Activated CD4-positive, CD25-positive, alpha-beta regulatory T cell treated with anti-CD3 and anti-CD28 coated beads, Interleukin-2, amount 50 U/mL, for 16 hours (primary cell): ENCODE data around the gene SMPD4.
"Not testable (repeated sequence)": the region's sequence is repeated elsewhere in the genome, so short reads cannot be mapped to it uniquely, and the experiment has no call there.

Experiments used
- DNase-seq: peaks from one replicate; pipeline ENCODE4 v3.0.0-alpha.2; 2020; ENCODE audit warnings: low read depth, low spot score

The SMPD4 gene, protein sequence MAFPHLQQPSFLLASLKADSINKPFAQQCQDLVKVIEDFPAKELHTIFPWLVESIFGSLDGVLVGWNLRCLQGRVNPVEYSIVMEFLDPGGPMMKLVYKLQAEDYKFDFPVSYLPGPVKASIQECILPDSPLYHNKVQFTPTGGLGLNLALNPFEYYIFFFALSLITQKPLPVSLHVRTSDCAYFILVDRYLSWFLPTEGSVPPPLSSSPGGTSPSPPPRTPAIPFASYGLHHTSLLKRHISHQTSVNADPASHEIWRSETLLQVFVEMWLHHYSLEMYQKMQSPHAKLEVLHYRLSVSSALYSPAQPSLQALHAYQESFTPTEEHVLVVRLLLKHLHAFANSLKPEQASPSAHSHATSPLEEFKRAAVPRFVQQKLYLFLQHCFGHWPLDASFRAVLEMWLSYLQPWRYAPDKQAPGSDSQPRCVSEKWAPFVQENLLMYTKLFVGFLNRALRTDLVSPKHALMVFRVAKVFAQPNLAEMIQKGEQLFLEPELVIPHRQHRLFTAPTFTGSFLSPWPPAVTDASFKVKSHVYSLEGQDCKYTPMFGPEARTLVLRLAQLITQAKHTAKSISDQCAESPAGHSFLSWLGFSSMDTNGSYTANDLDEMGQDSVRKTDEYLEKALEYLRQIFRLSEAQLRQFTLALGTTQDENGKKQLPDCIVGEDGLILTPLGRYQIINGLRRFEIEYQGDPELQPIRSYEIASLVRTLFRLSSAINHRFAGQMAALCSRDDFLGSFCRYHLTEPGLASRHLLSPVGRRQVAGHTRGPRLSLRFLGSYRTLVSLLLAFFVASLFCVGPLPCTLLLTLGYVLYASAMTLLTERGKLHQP

DNA sequence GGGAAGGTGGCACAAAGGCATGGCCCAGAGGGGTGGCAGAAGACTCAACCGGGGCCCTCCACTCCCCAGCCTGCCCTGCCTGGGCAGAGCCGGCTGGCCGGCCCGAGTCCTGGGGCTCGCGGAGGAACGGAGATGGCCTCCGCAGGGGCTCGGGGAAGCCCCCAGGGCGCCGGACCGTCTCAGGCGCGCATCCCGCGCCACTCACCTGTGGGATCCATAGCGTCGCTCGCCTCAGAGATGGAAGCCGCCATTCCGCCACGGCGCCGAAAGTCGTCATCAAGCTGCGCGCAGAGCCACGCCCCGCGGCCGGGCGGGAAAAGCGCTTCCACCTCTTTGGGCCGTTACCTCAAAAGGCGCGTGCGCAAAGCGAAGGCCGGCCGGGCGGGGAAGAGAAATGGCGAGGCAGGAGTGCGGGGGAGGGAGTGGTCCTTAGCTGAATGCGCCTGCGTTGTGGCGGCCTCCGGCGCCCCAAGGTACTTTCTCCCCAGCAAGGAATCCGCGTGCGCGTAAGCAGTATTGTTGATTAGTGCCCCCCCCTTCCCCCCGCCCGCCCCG, at the start of gene SMPD4:
Gene SMPD4 (minus strand): TSS at position 278 of the 555 bp plus-strand sequence. CDS start 5,010 bp downstream, outside the sequence.
- DNase-seq, result peak; percentile 97

DNA sequence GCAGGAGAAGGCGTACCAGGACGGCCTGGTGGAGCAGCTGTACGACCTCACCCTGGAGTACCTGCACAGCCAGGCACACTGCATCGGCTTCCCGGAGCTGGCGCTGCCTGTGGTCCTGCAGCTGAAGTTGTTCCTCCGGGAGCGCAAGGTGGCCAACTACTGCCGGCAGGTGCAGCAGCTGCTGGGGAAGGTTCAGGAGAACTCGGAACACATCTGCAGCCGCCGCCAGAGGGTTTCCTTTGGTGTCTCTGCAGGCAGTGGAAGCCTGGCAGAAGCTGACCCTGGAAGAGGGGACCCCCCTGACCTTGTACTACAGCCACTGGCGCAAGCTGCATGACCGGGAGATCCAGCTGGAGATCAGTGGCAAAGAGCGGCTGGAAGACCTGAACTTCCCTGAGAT, 49.5 kb upstream of the SMPD4 start:
- DNase-seq, result not testable (repeated sequence)

DNA sequence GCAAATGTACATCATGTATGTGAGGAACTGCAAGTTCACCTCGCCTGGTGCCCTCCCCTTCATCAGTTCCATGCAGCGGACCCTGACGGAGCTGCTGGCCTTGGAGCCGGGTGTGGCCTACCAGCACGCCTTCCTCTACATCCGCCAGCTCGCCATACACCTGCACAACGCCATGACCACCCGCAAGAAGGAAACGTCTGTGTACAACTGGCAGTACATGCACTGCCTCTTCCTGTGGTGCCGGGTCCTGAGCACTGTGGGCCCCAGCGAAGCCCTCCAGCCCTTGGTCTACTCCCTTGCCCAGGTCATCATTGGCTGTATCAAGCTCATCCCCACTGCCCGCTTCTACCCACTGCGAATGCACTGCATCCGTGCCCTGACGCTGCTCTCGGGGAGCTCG, 49.0 kb upstream of the SMPD4 start:
- not testable (repeated sequence) for DNase-seq

DNA sequence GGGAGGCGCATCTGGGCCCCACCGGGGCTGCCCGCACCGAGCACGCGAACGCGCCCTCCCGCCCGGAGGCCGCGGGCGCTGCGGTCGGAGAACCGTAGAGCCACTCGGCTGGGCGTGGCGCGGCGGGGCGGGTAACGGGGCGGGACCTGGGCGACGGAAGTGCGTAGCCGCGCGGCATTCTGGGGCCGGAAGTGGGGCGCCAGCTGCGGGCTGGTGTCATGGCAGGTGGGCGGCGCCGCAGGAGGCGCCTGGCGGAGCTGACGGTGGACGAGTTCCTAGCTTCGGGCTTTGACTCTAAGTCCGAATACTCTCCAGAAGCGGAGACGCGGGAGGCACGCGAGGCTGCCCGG, 47.7 kb upstream of the SMPD4 start:
- not testable (repeated sequence) for DNase-seq

DNA sequence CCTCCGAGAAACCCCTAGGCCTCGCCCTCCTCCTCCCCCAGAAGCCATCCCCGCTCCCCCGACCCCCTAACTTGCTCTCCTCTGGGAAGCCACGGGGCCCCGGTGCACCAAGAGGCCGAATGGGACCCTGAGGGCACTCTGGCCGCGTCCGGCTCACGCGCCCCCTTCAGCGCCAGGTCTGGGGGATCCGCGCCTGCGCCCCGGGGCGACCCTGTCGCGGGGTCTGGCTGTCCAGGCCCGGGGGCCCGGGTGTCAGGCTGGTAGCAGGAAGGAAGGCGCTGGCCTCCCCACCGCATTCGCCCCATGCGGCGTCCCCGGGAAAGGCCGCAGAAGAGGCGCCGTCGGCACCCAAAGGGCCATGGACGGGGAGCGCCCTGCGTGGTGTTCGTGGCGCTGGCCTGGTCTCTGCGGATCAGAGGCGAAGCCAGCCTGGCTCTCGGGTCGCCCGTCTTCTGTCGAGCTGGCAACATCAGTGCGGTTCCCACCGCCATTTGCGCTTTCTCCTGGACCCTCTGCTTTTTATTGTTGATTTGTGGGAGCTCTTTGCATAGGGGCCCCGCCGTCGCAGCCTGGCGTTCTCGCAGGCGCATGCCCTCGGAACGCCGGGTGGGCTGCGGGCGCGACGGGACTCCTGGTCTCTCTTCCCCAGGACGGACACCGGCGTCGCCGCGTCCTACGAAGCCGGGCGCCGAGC, 47.2 kb upstream of the SMPD4 start:
- DNase-seq, result not testable (repeated sequence)

DNA sequence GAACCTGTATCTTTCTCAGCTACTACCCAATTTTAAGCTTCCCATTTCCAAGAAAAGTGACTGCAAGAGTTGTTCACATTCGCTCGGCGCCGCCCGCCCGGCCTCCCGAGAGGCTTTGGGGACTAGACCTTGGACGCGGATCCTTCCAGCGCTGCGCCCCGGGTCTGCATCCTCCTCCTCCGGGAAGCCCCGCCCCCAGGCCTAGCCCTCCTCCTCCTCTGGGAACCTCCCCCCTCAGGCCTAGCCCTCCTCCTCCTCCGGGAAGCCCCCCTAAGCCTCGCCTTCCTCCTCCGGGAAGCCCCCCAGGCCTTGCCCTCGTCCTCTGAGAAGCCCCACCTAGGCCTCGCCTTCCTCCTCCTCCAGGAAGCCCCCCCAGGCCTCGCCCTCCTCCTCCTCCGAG, 46.6 kb upstream of the SMPD4 start:
- not testable (repeated sequence) for DNase-seq

DNA sequence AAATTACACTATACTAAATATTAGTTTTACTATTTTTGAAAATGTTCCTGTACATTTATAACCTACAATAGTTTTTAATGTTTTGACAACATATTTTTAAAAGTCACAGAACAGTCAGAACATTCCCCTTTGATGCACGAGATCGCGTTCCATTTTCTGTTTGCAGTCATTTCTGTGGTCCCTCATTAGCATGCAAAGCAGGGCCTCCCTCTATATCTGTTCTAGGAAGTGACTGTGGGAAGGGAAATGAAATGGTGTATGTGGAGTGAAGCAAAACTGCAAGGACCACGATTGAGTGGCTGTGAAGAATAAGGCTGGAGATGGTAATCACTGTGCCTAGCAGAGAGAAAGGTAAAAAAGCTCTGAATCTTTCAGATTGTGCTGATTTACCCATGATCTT, 41.1 kb upstream of the SMPD4 start:
- not testable (repeated sequence) for DNase-seq

DNA sequence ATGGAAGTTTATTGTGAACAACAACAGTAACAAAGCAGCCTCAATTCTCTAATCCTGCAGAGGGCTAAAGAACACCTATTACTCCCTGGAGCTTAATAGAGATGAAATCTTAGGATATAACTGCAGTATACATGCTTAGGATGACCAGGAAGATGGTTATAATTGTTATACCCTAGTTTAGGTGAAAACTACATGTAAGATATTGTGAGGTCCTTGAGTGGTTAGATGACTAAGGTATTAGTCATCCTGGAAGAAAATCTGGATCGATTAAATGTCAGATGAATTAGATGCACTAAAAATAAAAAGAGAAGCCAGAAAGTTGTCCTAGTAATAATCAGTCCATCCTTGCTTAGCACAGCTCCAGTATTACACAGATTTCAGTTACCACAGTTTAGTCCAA, 39.1 kb upstream of the SMPD4 start:
- not testable (repeated sequence) for DNase-seq

DNA sequence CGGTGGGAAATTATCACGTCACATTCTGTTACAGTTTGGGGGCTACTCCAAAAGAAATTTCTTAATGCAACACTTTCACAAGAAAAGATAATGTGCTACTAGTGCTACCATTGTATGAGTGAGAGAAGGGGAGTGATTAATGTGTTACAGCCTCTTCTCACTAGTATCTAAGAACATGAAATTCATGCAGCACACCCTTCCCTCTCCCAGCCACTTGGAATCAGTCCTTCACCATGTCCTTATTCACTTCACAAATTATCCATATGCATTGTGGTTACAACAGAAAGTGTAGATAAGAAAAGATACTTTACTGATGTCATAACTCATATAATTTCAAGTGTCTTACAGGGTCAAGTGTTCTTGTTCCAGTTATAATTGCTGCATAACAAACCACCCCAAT, 37.7 kb upstream of the SMPD4 start:
- not testable (repeated sequence) for DNase-seq

DNA sequence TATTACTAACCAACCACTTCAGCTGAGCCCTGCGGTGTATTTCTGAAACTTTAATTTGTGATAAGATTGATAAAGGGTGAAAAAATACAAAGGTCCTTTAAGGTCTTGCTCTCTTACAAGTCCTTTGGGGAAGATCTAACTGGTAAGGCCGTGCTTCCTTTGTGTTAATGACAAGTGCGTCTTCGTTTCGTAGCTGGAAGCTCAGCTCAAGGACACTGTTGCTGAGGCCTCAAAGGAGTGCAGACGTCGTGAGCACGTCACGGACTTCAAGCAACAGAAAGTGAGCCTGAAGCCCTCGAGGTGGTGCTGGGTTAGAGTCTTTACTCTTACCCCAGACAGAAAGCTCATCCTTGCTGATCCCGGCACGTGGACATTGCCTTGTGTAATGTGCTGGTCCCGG, 25.6 kb upstream of the SMPD4 start:
- not testable (repeated sequence) for DNase-seq

DNA sequence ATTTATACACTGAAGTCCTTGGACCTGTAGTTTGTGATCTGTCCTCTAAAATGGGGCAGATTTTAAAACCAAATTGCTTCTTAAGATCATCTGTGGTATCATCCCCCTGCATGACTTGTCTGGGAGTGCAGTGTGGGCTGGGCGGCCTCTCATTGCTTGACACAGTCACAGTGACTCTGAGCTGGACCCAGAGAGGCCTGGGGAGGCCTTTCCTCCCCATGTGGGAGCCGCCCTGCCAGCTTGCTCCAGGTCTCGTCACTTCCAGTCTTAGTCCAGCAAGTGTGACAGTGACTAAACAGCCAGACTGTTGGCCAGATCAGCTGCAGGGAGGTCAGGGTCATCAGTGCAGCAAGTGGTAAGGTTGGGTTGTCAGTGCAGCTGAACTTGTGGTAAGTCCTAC, 21.7 kb upstream of the SMPD4 start:
- not testable (repeated sequence) for DNase-seq

DNA sequence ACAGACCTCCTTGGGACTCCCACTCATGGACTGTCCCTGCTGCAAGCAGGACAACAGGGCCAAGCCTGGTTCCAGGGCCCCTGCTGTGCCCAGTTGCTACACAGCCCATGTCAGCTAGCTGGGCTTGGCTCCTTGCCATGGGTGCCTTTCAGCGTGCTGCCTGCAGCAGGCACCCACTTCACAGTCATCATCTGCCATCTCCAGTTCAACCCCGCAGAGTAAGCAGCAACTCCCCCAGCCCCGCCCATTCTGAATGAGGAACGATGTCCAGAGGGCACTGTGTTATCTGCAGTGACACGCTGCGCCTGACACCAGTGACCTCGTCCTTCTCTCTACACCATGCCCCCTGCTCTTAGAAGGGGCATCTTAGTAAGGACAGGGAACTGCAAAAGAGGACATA, 21.1 kb upstream of the SMPD4 start:
- DNase-seq, result not testable (repeated sequence)

DNA sequence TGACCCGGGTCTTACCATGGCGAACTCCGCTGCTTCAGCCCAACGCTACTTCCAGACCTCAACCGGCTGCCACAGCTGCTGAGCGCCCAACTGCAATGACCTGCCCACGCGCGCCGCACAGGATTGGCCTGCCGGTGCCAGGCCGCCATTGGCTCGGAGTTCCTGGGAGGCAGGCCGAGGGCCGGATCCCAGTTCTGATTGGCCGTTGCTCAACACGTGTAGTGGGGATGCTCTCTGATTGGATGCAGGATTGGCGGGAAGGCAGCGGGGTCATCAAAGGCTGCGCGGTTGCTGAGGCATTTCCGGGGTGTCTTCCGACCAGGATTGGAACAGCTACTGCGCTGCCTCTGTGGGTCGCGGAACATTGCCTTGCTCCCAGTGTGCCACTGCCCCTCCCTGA, 16.9 kb upstream of the SMPD4 start, which contains the start of gene TUBA3E:
Gene TUBA3E (minus strand): TSS at position 97 of the 400 bp plus-strand sequence. CDS start 79 bp downstream, at position 18.
- no peak for DNase-seq

DNA sequence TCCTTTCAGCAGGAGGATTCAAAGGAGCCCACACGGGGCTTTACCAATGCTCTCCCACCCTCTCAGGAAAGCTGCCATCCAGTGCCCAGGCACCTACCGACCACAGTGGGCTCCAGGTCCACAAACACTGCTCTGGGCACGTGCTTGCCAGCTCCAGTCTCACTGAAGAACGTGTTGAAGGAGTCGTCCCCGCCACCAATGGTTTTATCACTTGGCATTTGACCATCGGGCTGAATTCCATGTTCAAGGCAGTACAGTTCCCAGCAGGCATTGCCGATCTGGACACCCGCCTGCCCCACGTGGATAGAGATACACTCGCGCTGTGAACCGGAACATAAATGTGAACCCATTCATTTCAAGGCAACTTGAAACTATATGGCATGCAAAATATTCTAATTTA, 14.7 kb upstream of the SMPD4 start:
- not testable (repeated sequence) for DNase-seq

DNA sequence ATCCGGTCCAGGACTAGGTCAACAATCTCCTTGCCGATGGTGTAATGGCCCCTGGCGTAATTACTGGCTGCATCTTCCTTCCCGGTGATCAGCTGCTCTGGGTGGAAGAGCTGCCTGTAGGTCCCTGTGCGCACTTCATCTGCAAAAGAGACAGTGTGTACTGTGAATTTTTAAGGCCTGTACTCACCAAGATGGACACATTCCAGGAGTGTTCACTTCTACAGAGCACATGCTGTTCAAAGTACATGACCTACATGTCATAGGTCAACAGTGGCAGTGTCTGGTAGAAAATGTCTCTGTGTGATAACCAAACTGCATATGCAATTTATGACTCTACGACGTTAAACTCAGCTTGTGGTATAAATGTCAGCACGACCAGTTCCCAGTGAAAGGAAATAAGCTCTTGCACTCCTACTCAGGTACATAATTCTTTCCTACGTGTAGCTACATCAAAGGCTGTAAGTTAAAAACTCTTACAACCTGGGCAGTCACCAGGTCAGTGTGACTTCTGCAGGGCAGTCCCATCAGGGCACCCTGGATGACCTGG, 13.8 kb upstream of the SMPD4 start:
- not testable (repeated sequence) for DNase-seq

DNA sequence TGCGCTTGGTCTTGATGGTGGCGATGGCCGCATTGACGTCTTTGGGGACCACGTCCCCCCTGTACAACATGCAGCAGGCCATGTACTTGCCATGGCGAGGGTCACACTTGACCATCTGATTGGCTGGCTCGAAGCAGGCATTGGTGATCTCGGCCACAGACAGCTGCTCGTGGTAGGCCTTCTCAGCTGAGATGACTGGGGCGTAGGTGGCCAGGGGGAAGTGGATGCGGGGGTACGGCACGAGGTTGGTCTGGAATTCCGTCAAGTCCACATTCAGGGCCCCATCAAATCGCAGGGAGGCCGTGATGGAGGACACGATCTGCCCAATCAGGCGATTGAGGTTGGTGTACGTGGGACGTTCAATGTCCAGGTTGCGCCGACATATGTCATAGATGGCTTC, 12.4 kb upstream of the SMPD4 start:
- not testable (repeated sequence) for DNase-seq

DNA sequence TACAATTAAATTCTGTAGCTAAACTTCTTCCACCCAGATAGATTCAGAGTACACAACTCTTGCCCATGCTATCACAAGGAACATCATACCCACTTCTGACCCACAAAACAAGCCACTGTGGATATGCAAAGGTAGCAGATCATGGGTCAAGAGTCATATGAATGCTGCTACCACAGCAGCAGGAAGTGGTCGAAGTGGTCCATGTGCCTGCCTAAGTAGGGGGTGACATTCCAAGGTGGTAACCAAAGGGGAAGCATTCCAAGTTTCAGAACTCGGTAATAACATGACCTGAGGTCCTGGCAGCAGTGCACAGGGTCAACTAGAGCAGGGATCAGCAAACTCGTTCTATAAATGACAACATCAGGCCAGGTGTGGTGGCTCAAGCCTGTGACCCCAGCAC, 11.0 kb upstream of the SMPD4 start:
- not testable (repeated sequence) for DNase-seq

DNA sequence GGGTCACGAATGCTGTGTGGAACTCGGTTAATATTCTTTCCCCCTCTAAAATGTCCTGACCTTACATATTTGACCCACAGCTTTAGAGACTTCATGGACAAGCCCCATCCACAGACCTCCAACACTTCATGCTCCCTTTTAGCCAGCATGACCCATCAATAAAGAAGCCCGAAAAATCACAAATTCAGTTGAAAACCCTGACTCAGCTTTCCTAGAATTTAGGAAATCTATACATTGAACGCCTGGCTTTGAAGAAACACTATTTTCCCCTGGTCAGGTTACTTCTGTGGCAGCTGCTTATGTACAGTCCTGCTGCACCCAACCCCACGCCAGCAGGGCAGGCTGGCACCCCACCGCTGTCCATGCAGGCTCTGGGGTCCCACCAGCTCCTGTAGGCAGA, 9.9 kb upstream of the SMPD4 start:
- not testable (repeated sequence) for DNase-seq

DNA sequence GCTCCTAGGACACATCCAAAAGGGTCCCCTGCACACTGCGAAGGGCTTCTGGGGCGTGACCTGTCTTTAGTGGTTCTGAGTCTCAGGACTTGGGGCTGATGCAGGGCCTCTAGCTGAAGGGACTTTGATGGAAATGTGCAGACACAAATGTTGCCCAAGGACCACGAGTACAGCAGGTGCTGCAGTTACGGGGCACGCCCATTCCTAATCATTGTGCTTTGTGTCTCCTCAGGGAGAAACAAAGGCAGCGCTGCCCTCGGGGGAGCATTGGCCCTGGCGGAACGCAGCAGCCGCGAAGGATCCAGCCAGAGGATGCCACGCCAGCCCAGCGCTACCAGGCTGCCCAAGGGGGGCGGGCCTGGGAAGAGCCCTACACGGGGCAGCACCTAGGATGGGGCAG, 8.8 kb upstream of the SMPD4 start:
- no peak for DNase-seq

DNA sequence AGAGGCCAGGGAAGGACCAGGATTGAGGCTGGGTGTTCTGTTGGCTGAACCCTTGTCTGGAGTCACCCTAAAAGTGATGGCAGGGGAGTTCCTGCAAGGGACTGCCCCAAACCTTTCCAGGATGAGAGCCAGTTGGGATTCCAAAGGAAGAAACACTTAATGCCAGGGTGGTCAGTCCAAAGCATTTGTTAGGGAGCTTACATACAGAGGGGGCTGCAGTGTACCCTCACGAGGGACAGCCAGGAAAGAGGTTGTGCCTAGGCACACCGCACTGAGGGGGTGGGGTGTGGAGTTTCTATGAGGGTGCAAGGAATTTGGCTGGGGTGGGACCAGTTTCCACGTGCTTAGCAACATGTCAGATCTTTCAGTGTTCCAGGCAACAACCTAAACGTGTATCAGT, 7.6 kb upstream of the SMPD4 start:
- not testable (repeated sequence) for DNase-seq
